B cell (primary cell): Measurements from ENCODE around the gene PPP4R1. TPM values are rescaled to one million over a fixed set of nuclear protein-coding genes. Genes with fewer than 3 reads are reported as not detected.

Experiments
- ATAC-seq: fragments of 200-7000 bp; cut with Tn5 transposase; one replicate; pipeline ENCODE4 v1.10.0; 2021; ENCODE audit warnings: low read depth, mild to moderate bottlenecking, moderate number of reproducible peaks, moderate library complexity
- CTCF ChIA-PET: fragments of 350-600 bp; sonication (Branson Sonifier 250); formaldehyde crosslinking; loops from one replicate; lab custom pipeline; 2021; ENCODE audit warnings: antibody characterized with exemption, inconsistent platforms; lab: Charles Lee
- POLR2A ChIA-PET: fragments of 350-600 bp; sonication (Branson Sonifier 250); formaldehyde crosslinking; loops from one replicate; lab custom pipeline; 2021; ENCODE audit warnings: antibody characterized with exemption; lab: Charles Lee
- DNase-seq: peaks from one replicate; pipeline ENCODE4 v3.0.0; 2013
- H2AFZ ChIP-seq: 2 replicates; pipeline ENCODE4 v1.6.1; 2012; ENCODE audit warnings: mild to moderate bottlenecking, low read depth, low read length; ENCODE audit not compliant: insufficient read depth, poor library complexity, severe bottlenecking
- H3K27ac ChIP-seq, 2 donors: 1 replicate in 1 of 2; 2 replicates in 1 of 2; pipeline ENCODE4 v1.5.1; 2012 to 2013; ENCODE audit warnings: low read length in 2 of 2, mild to moderate bottlenecking in 2 of 2, moderate library complexity in 1 of 2
- H3K27me3 ChIP-seq, 4 experiments: fragments of 200-600 bp in 1 of 4; sonication (generic) in 1 of 4; replicated peaks in 1 of 4; 1 replicate in 2 of 4; 2 replicates in 2 of 4; pipeline versions ENCODE4 v1.6.1 to v1.7.0; 2013 to 2016; ENCODE audit warnings: low read length in 3 of 4, mild to moderate bottlenecking in 2 of 4, mixed read lengths in 1 of 4, moderate library complexity in 1 of 4; ENCODE audit not compliant: insufficient read depth in 4 of 4, control insufficient read depth in 3 of 4; ENCODE audit errors: control extremely low read depth in 1 of 4
- H3K36me3 ChIP-seq, 2 experiments: replicated peaks in 1 of 2; 1 replicate in 1 of 2; 2 replicates in 1 of 2; pipeline versions ENCODE4 v1.6.1 to v1.7.1; 2013; ENCODE audit warnings: low read length in 1 of 2; ENCODE audit not compliant: insufficient read depth in 2 of 2, control insufficient read depth in 1 of 2; ENCODE audit errors: control extremely low read depth in 1 of 2, extremely low read depth in 1 of 2
- H3K4me1 ChIP-seq, 2 donors: fragments of 200-600 bp in 1 of 2; sonication (generic) in 1 of 2; 1 replicate in 1 of 2; 2 replicates in 1 of 2; pipeline versions ENCODE4 v1.5.1 to v1.6.1; 2013 to 2017; ENCODE audit warnings: low read length in 2 of 2; ENCODE audit not compliant: control insufficient read depth in 2 of 2, insufficient read depth in 2 of 2
- H3K4me2 ChIP-seq: replicated peaks from 2 replicates; pipeline ENCODE3; 2012; ENCODE audit warnings: mild to moderate bottlenecking, low read depth, low read length; ENCODE audit not compliant: poor library complexity, severe bottlenecking
- H3K4me3 ChIP-seq, 5 experiments: fragments of 200-600 bp in 1 of 5; sonication (generic) in 1 of 5; 1 replicate in 3 of 5; 2 replicates in 2 of 5; pipeline versions ENCODE4 v1.5.1 to v1.7.0; 2011 to 2016; ENCODE audit warnings: low read length in 4 of 5, mild to moderate bottlenecking in 4 of 5, low read depth in 2 of 5, control low read depth in 1 of 5, moderate library complexity in 1 of 5; ENCODE audit not compliant: insufficient read depth in 1 of 5; ENCODE audit errors: control extremely low read depth in 1 of 5, extremely low read depth in 1 of 5
- H3K79me2 ChIP-seq: fragments of 200-600 bp; sonication (generic); one replicate; pipeline ENCODE4 v1.6.0; 2016; ENCODE audit warnings: low read length; ENCODE audit not compliant: control insufficient read depth, insufficient read depth
- H3K9ac ChIP-seq: fragments of 200-600 bp; sonication (generic); 2 replicates; pipeline ENCODE4 v1.6.1; 2017; ENCODE audit warnings: mild to moderate bottlenecking, low read length, moderate library complexity
- H3K9me3 ChIP-seq, 3 donors: one replicate each; pipeline versions ENCODE4 v1.6.1 to v1.7.1; 2013; ENCODE audit warnings: low read length in 2 of 3; ENCODE audit not compliant: control insufficient read depth in 2 of 3, insufficient read depth in 1 of 3; ENCODE audit errors: control extremely low read depth in 1 of 3
- H4K20me1 ChIP-seq: 2 replicates; pipeline ENCODE4 v1.6.0; 2012; ENCODE audit warnings: mild to moderate bottlenecking, low read length; ENCODE audit not compliant: insufficient read depth, control insufficient read depth, poor library complexity, severe bottlenecking
- H3K27ac Mint-ChIP-seq: one replicate; pipeline ENCODE4 v1.8.0; 2021; ENCODE audit warnings: mixed read lengths
- H3K27me3 Mint-ChIP-seq: one replicate; pipeline ENCODE4 v1.8.0; 2021; ENCODE audit warnings: mixed read lengths
- H3K4me1 Mint-ChIP-seq: one replicate; pipeline ENCODE4 v1.8.0; 2021; ENCODE audit warnings: mixed read lengths
- H3K4me3 Mint-ChIP-seq: one replicate; pipeline ENCODE4 v1.8.0; 2021; ENCODE audit warnings: mixed read lengths
- H3K9me3 Mint-ChIP-seq: one replicate; pipeline ENCODE4 v1.8.0; 2022; ENCODE audit warnings: mixed read lengths; ENCODE audit not compliant: insufficient read depth
- EZH2 ChIP-seq: IDR thresholded peaks from 2 replicates; pipeline ENCODE4 v1.6.1; 2012; ENCODE audit warnings: borderline replicate concordance, low read depth, mild to moderate bottlenecking, moderate library complexity, low read length; ENCODE audit not compliant: insufficient read depth, poor library complexity, severe bottlenecking
- WGBS: methylation state at CpG from one replicate; pipeline ENCODE4 v1.1.5; 2013; ENCODE audit warnings: missing lambda C conversion rate; ENCODE audit not compliant: insufficient coverage; 5-methylcytosine and 5-hydroxymethylcytosine counted together
- intact Hi-C: fragments of 100-400 bp; cut with micrococcal nuclease; formaldehyde crosslinking; loops from one replicate; pipeline ENCODE4 v1.10.0; 2022
- polyA plus RNA-seq: library from polyadenylated mRNA; depleted of rRNA; stranded (reverse); fragments of >200 nt; gene quantifications from 2 replicates; pipeline ENCODE4 v1.2.3, GENCODE V29; 2012
- total RNA-seq, 2 donors: library from RNA; stranded (reverse); fragments of 120-200 nt in 1 of 2; gene quantifications; 1 replicate in 1 of 2; 2 replicates in 1 of 2; pipeline versions ENCODE4 v1.2.3 to v1.2.4, GENCODE V29; 2013 to 2022
- TF ChIP-seq, protein P1 (sequence below): fragments of 200-600 bp; IDR thresholded peaks from one replicate; pipeline ENCODE4 v1.8.0; 2022; ENCODE audit warnings: antibody characterized with exemption, mild to moderate bottlenecking

The PPP4R1 gene
- total and polyA plus RNA-seq, 2 donors (not counting 1 experiment from before 2014, with no cell fraction given), result 33.4 to 57.1 TPM

DNA sequence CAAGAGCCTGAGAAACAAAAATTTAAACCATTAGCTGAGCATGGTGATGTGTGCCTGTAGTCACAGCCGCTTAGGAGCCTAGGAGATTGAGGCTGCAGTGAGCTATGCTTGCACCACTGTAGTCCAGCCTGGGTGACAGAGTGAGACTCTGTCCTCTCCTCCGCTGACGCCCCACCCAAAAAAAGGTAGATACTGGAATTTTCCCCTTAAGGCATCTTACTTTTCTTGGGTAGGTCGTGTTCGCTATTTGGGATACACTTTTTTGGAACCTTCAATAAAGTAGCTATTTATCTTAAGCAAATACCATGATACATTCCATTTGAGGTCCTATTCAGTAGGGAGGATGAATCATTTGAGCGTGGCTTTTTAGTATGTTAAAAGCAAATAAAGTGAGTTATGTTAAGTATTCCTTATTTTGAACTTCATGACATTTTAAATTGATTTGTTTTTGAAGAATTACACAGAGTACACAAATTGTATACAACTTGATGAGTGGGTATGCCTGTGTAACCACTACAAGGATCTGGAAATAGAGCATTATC lies 100.3 kb downstream of the PPP4R1 start:
- Mint-ChIP-seq H3K4me1 (peaks cover 3% of the 10 kb centered on the region), H3K9me3 (no peaks in the 10 kb centered on the region), H3K27me3 (no peaks in the 10 kb centered on the region), H3K27ac (no peak overlapping the region), H3K4me3 (no peak overlapping the region)
- TF ChIP-seq EZH2, result no peak
- TF ChIP-seq, protein P1, sequence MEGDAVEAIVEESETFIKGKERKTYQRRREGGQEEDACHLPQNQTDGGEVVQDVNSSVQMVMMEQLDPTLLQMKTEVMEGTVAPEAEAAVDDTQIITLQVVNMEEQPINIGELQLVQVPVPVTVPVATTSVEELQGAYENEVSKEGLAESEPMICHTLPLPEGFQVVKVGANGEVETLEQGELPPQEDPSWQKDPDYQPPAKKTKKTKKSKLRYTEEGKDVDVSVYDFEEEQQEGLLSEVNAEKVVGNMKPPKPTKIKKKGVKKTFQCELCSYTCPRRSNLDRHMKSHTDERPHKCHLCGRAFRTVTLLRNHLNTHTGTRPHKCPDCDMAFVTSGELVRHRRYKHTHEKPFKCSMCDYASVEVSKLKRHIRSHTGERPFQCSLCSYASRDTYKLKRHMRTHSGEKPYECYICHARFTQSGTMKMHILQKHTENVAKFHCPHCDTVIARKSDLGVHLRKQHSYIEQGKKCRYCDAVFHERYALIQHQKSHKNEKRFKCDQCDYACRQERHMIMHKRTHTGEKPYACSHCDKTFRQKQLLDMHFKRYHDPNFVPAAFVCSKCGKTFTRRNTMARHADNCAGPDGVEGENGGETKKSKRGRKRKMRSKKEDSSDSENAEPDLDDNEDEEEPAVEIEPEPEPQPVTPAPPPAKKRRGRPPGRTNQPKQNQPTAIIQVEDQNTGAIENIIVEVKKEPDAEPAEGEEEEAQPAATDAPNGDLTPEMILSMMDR, result no peak
- peaks cover 9% of the 10 kb centered on the region for H4K20me1 ChIP-seq
- no peak overlapping the region for H3K4me2 ChIP-seq
- no peaks in the 10 kb centered on the region for H3K4me1 ChIP-seq
- no peak for DNase-seq
- H3K27me3 ChIP-seq, result no peaks in the 10 kb centered on the region
- H3K9me3 ChIP-seq, result no peaks in the 10 kb centered on the region
- no peak overlapping the region for H3K27ac ChIP-seq
- ATAC-seq, result no peak
- no peak overlapping the region for H2AFZ ChIP-seq
- POLR2A ChIA-PET, result no interaction called here
- CTCF ChIA-PET, result interaction anchor here (1.0 kb wide), 1 partner anchor 441 kb away, joined by 4 read pairs; no protein-coding TSS in a partner anchor
- peaks cover 27% of the 10 kb centered on the region for H3K79me2 ChIP-seq
- WGBS, result 93% methylated on average over 3 of the region's 6 CpGs
- no peak overlapping the region for H3K4me3 ChIP-seq
- intact Hi-C loops, result loop anchor here (10.0 kb wide), 1 partner anchor 859 kb away; no protein-coding TSS in a partner anchor
- no peak overlapping the region for H3K9ac ChIP-seq
- peaks cover 2 to 25% of the 10 kb centered on the region in 2 experiments for H3K36me3 ChIP-seq

DNA sequence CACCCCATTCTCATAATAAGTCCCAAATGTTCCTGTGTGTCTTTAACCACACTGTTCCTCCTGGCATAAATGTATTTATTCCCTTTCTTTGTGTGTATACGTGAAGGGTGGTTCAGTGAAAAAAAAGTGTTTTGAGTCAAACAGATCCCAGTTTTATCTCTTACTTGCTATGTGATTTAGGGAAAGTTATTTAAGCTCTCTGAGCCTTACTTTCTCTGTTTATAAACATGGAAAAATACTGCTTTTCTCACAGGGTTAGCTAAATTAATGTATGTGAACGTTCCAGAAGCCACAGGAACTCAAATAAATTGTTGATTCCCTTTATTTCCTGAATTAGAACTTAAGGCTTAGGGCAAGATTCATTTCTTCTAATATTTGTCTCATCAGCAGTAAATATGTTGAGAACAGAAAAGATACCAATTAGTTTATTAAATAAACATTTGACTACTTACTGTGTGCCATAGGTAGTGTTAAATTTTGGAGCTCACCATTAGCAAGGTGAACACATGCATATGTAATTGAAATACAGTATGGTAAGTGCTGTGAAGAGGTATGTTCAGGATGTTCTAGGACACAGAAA lies 105.8 kb downstream of the PPP4R1 start:
- Mint-ChIP-seq H3K9me3 (peaks cover 2% of the 10 kb centered on the region), H3K27me3 (no peaks in the 10 kb centered on the region), H3K4me1 (peaks cover 30% of the 10 kb centered on the region), H3K27ac (no peak overlapping the region), H3K4me3 (no peak overlapping the region)
- Histone ChIP-seq H3K4me1 (no peaks in the 10 kb centered on the region), H2AFZ (no peak overlapping the region), H3K27ac (no peak overlapping the region), H3K36me3 (peaks cover 0 to 3% of the 10 kb centered on the region in 2 experiments), H3K9ac (no peak overlapping the region), H4K20me1 (peaks cover 30% of the 10 kb centered on the region), H3K79me2 (peaks cover 71% of the 10 kb centered on the region), H3K4me2 (no peak overlapping the region), H3K9me3 (no peaks in the 10 kb centered on the region), H3K4me3 (no peak overlapping the region), H3K27me3 (no peaks in the 10 kb centered on the region)
- no peak for DNase-seq
- ATAC-seq, result no peak
- intact Hi-C loops, result no loop called here
- POLR2A ChIA-PET, result interaction anchor here (0.5 kb wide), 1 partner anchor 323 kb away, joined by 5 read pairs; no protein-coding TSS in a partner anchor
- CTCF ChIA-PET, result interaction anchor here (4.0 kb wide), 1 partner anchor 8 kb away, joined by 23 read pairs; no protein-coding TSS in a partner anchor
- TF ChIP-seq, protein P1, result no peak
- TF ChIP-seq EZH2, result no peak
- WGBS, result no CpG with 5 or more reads among the region's 2 CpGs
